HepG2 (cell line): ENCODE results near the gene NT5C.

Source experiments
- CHCHD3 ChIP-seq: sonication (generic); formaldehyde crosslinking; IDR thresholded peaks from 2 replicates; pipeline ENCODE4 v1.8.0; 2022; ENCODE audit warnings: mild to moderate bottlenecking, missing genetic modification reagents, moderate library complexity
- ETV6 ChIP-seq: sonication (generic); formaldehyde crosslinking; conservative IDR thresholded peaks from 2 replicates; pipeline ENCODE4 v1.4.0; 2020; ENCODE audit warnings: missing genetic modification reagents
- NPAS2 ChIP-seq: sonication (generic); formaldehyde crosslinking; IDR thresholded peaks from 2 replicates; pipeline ENCODE4 v1.8.0; 2022; ENCODE audit warnings: mild to moderate bottlenecking, missing genetic modification reagents, borderline replicate concordance
- PAWR ChIP-seq: sonication (generic); formaldehyde crosslinking; IDR thresholded peaks from 2 replicates; pipeline ENCODE4 v1.4.0; 2020; ENCODE audit warnings: missing genetic modification reagents, mild to moderate bottlenecking, borderline replicate concordance
- SETDB1 ChIP-seq: sonication (generic); formaldehyde crosslinking; IDR thresholded peaks from 2 replicates; pipeline ENCODE4 v1.5.1; 2020; ENCODE audit warnings: missing genetic modification reagents, mild to moderate bottlenecking, borderline replicate concordance
- U2AF2 ChIP-seq: fragments of 200-400 bp; formaldehyde crosslinking; IDR thresholded peaks from 2 replicates; pipeline ENCODE4 v1.6.1; 2017; ENCODE audit warnings: low read depth, mild to moderate bottlenecking, low read length
- ZBTB25 ChIP-seq: IDR thresholded peaks from 2 replicates; pipeline ENCODE4 v1.6.1; 2018; ENCODE audit warnings: missing genetic modification reagents
- ZNF224 ChIP-seq: sonication (generic); formaldehyde crosslinking; IDR thresholded peaks from 2 replicates; pipeline ENCODE4 v1.5.0; 2020; ENCODE audit warnings: mild to moderate bottlenecking, missing genetic modification reagents
- ZNF451 ChIP-seq: sonication (generic); formaldehyde crosslinking; IDR thresholded peaks from 2 replicates; pipeline ENCODE4 v1.5.0; 2020; ENCODE audit warnings: mild to moderate bottlenecking, missing genetic modification reagents
- ZNF639 ChIP-seq: conservative IDR thresholded peaks from 2 replicates; pipeline ENCODE4 v1.6.1; 2018; ENCODE audit warnings: missing genetic modification reagents

- no peak for TF ChIP-seq CHCHD3
- no peak for TF ChIP-seq NPAS2 (CRISPR knock-in tag)
- no peak for TF ChIP-seq ZNF639
- TF ChIP-seq PAWR (CRISPR knock-in tag), result no peak
- TF ChIP-seq SETDB1 (CRISPR knock-in tag), result no peak
- no peak for TF ChIP-seq ZNF224 (CRISPR knock-in tag)
- no peak for TF ChIP-seq ZBTB25 (CRISPR knock-in tag)
- no peak for TF ChIP-seq ETV6 (CRISPR knock-in tag)
- no peak for TF ChIP-seq U2AF2
- TF ChIP-seq ZNF451 (CRISPR knock-in tag), result no peak
Measured at GRCh38 chr17:75124041-75124818, 7.3 kb downstream of the NT5C start.
